Stimulated activated naive CD4-positive, alpha-beta T cell (primary cell): ENCODE results near the gene GDF15.
"Not testable (repeated sequence)": the region's sequence is repeated elsewhere in the genome, so short reads cannot be mapped to it uniquely, and the experiment has no call there.

Source experiments
- DNase-seq, 6 experiments: peaks; one replicate each; lab custom pipeline; 2025; lab: John Stamatoyannopoulos, UW

Gene GDF15, protein sequence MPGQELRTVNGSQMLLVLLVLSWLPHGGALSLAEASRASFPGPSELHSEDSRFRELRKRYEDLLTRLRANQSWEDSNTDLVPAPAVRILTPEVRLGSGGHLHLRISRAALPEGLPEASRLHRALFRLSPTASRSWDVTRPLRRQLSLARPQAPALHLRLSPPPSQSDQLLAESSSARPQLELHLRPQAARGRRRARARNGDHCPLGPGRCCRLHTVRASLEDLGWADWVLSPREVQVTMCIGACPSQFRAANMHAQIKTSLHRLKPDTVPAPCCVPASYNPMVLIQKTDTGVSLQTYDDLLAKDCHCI

DNA sequence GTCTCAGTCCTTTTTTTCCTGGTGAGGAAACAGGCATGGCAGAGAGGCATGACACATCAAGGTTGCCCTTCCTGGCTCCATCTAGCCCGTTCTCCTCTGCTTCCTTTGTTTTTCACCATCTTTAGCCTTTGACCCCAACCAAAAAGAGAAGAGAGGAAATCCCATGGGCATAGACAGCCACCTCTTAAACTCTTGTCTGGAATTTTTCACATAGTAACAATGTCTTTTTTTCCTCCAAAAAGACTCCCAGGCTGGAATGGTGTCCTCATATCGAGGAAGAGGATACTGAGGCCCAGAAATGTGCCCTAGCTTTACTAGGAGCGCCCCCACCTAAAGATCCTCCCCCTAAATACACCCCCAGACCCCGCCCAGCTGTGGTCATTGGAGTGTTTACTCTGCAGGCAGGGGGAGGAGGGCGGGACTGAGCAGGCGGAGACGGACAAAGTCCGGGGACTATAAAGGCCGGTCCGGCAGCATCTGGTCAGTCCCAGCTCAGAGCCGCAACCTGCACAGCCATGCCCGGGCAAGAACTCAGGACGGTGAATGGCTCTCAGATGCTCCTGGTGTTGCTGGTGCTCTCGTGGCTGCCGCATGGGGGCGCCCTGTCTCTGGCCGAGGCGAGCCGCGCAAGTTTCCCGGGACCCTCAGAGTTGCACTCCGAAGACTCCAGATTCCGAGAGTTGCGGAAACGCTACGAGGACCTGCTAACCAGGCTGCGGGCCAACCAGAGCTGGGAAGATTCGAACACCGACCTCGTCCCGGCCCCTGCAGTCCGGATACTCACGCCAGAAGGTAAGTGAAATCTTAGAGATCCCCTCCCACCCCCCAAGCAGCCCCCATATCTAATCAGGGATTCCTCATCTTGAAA is at the start of gene GDF15:
Gene GDF15 (plus strand): TSS at position 484 of the 868 bp plus-strand sequence. CDS start 32 bp downstream, at position 516.
- peak in 1 of 6 experiments; percentile 7 for DNase-seq

DNA sequence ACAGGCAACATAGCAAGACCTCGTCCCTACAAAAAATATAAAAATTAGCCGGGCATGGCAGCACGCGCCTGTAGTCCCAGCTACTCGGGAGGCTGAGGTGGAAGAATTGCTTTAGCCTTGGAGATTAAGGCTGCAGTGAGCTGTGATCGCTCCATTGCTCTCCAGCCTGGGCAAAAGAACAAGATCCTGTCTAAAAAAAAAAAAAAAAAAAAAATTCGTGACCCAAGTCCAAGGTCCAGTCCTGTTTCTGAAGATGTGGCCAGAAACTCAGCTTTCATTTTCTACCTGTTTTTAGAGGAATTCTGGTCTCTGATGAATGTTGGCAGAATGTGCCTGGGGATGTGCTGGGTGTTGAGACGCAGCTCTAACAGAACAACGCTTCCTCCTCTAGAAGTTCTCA is 47.4 kb upstream of the GDF15 start:
- DNase-seq = no peak

DNA sequence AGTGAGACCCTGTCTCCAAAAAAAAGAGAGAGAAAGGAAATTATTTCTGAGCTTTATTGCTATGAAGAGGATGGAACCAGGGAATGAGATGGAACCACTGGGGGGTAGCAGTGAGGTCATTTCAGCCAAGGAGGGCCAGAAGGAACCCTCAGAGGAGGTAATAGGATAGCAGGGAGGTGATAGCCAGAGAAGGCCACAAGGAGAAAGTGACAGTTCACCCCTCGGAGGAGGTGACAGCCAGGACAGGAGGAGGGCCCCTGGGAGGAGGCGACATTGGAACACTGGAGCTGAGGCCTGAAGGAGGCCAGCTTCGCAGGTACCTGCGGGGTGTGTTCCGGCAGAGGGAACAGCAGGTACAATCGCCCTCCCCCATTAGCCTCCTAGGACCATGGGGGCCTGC is 46.2 kb upstream of the GDF15 start:
- DNase-seq = no peak

DNA sequence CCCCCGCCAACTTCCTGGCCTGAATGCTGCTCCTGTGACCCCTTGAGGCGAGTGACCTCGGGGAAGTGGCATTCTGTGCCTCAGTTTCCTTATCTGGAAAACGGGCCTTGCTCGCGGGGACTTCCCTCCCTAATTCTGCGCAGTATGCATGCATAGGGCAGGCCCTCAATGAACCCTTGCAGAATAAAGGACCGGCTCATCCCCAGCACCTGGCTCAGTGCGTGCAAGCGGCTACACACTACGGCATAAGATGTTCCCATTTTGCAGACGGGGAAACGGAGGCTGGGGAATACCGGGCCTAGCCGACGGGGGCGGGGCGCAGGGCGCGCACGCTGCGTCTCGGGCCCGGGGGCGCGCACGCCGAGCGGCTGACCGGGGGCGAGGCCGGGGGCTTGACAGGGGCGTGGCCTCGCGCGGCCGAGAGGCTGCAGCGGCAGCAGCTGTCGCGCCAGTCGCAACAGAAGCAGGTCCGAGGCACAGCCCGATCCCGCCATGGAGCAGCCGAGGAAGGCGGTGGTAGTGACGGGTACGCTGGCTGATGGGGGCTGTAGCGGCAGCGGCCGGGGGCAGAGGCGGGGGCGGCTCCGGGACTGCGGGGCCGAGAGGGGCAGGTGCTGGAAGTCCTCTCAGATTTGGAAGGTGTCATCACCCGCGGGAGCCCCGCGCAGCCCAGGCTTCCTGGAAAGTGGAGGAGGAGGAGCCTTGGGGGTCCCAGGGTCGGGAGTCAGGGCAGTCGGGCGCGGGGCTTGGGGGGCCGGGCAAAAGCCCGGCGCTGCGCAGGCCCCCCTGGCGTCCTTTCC is 45.6 kb upstream of the GDF15 start, which contains the start of gene PGPEP1:
Gene PGPEP1 (plus strand): TSS at position 409 of the 800 bp plus-strand sequence. CDS start 84 bp downstream, at position 493.
- peak; percentile 18 to 59 (median 39) for DNase-seq

DNA sequence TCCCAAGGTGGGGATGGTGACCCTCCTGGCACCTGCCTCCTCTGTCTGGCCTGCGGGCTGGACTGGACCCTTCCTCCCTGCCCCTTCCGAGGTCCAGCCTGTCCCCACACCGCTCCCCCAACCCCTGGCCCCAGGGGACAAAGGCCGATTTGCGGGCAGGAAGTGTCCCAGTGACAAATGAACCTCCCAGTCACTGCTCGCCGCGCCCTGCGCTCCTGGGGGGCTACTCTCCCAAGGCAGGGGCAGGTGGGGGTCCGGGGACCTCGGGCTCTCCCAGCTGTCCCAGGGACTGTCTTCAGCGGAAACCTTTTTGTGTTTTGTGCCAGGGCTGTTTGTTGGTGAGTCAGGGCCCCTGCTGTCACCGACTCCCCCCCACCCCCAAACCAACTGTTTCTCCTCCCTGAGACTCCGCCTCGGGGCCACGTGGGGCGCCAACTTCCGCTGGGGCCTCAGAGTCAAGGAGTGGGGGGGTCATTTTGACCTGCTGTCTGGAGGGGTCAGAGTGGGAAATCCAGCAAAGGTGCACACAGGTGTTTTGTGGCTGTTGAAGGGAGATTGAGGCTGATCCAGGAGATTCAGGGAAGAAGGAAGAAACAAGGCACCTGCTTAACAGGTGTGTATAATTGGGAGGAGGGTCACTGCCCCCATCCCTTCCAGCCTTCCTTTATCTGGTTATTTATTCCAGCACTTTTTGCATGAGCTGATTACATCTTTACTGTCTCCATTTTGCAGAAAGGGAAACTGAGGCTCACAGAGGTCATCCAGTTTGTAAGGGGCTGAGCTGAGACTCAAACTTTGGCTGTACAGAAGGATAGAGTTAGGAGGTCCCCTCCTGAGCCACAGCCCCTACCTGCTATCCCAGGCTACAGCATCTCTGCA is 44.7 kb upstream of the GDF15 start:
- peak; percentile 29 to 58 (median 32) for DNase-seq

DNA sequence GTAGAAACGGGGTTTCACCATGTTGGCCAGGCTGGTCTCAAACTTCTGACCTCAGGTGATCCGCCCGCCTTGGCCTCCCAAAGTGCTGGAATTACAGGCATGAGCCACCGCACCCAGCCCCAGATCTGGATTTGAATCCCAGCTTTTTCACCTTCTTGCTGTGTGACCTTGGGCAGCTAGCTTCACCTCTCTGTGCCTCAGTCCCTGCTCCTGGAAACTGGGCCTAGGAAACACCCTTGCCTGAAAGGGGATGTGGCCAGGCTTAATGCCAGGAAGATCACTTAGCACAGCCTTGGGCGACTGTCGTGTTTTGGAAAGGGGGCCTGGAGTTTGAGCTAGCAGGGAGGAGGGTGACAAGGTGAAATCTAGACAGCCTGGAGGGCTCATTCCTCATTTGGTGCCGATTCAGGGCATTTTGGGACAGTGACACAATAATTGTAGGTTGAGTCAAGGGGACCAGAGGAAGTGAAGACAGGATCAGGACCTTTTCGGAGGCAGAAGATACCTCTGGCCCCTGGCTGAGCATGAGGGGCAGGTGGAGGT is 43.8 kb upstream of the GDF15 start:
- no peak for DNase-seq

DNA sequence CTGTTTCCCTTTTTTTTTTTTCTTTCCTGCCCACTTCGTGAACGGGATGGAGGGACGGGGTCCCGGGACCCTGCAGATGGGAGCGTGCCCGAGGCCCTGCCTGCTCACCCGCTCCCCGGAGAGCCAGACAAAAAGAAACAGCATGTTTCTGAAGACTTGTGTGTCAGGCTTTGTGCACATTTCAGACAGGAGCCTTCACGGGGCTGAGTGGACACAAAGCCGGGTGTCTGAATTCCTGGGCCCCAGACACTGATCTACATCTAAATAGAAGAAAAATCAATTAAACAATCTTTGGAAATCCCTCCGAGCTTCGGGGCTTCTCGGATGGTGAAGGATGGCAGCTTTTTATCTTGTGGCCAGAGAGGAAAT is 41.4 kb upstream of the GDF15 start:
- DNase-seq = no peak

DNA sequence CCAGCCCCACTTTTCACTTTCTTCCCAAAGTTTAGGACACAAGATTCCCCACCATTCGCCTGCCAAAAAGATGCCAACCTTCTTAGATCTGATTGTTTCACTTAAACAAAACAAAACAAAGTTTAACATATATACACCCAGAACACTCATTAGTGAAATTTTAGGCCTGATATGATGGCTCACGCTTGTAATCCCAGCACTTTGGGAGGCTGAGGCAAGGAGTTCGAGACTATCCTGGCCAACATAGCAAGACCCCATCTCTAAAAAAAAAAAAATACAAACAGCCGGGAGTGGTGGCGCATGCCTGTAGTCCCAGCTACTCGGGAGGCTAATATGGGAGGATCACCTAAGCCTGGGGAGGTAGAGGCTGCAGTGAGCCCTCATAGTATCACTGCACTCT is 40.7 kb upstream of the GDF15 start:
- no peak for DNase-seq

DNA sequence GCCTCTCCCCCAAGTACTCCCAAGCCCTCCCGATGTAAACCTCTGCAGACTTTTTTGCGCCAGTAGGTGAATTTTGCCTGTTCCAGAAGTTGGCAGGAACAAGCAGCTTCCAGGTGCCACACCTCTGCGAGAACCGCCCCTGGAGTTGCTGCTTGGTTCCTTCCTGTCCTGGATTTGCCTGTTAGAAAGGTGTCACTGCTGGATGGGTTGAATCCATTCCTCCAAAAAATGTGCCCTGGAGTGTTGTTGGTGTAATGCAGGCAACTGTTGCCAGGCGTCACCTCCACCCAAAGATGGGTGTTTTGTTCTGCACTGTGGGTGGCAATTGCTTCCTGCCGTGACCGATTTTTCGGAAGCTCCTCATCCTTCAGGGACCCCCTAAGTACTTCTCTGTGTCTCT is 39.9 kb upstream of the GDF15 start:
- no peak for DNase-seq

DNA sequence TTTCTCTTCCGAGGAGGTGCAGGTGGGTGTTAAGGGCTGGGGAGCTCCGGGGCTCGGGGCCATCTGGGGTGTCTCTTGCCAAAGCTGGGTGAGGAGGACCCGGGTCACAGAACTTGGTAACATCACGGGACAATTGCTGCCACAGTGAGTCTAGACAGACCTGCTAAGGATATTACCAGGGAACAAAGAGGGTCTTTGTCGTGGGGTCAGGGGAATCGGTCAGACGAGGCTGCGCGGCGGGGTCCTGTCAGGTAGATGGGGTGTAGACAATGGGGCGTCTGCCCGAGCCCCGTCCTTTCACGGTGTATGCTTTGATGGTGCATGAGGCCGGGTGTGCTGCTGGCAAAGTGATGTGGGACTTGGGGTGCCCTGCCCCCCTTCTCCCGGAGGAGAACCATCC is 37.8 kb upstream of the GDF15 start:
- DNase-seq = no peak

DNA sequence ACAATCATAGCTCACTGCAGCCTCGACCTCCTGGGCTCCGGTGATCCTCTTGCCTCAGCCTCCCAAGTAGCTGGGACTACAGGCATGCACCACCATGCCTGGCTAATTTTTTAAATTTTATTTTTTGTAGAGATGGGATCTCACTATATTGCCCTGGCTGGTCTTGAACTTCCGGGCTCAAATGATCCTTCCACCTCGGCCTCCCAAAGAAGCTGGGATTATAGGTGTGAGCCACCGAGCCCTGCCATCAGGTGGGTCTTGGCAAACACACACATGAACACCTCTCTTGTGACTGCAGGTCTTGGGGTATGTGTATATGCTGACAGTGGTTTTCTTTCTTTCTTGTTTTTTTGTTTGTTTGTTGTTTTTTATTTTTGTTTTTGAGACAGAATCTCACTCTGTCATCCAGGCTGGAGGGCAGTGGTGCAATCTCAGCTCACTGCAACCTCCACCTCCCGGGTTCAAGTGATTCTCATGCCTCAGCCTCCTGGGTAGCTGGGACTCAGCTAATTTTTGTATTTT is 37.1 kb upstream of the GDF15 start:
- DNase-seq = not testable (repeated sequence)

DNA sequence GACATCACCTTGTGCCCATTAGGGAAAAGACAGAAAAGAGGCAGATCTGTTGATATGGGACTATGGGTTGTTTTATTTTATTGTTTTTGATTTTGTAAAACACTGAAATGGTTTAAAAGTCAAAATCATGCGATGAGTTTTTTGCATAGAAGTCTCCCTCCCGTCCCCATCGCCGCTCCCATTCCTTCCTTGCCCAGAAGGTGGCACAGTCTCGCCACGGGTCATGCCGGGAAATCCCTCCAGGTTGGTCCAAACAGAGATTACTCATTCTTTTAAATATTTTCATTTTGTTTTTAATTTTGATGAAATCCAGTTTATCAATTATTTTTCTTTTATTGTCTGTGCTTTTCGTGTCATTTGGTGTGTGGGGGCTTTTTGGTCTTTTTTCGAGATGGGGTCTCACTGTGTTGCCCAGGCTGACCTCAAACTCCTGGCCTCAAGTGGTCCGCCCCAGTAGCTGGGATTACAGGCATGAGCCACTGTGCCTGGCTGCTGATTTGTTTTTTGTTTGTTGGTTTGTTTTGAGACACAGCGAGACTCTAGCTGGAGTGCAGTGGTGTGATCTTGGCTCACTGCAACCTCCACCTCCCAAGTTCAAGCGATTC is 36.3 kb upstream of the GDF15 start:
- no peak for DNase-seq

DNA sequence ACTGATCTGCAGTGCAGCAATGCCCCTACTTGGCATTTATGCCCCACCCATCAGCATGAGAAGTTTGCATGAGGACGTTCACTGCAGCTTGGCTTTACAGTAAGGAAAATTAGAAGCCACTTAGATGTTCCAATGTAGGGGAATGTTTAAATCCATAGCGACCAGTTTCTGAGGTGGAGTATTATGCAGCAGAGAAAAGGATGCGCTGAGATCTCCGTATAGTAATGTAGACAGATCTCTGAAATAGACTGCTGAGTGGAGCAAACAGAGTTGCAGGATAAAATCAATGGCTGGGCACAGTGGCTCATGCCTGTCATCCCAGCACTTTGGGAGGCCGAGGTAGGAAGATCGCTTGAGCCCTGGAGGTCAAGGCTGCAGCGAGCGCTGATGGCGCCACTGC is 35.5 kb upstream of the GDF15 start:
- no peak for DNase-seq

DNA sequence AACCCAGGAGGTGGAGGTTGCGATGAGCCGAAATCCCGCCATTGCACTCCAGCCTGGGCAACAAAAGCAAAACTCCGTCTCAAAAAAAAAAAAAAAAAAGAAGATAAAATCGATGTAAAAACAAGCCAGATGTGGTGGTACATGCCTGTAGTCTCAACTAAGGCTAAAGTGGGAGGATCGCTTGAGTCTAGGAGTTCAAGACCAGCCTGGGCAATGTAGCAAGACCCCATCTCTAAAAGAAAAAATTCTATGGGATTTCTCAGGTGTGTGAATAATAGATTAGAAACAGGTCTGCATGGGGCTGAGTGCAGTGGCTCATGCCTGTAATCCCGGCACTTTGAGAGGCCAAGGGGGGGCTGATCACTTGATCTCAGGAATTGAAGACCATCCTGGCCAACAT is 34.4 kb upstream of the GDF15 start:
- DNase-seq = no peak

DNA sequence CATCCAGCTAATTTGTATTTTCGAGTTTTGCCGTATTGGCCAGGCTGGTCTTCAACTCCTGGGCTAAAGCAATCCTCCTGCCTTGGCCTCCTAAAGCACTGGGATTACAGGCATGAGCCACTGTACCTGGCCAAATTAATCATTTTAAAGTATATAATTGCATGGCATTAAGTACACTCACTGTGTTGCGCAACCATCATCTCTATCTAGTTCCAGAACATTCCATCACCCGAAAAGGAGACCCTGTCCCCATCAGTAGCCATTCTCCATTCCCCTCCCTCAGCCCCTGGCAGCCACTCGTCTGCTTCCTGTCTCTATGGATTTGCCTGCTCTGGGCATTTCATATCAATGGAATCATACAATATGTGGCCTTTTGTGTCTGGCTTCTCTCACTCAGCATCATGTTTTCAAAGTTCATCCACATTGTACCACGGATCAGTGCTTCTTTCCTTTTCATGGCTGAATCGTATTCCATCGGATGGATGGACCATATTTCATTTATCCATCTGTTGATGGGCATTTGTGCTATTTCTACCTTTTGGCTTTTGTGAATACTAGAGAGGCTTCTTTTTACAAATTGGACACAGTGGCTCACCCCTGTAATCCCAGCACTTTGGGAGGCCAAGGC is 32.5 kb upstream of the GDF15 start:
- no peak for DNase-seq

DNA sequence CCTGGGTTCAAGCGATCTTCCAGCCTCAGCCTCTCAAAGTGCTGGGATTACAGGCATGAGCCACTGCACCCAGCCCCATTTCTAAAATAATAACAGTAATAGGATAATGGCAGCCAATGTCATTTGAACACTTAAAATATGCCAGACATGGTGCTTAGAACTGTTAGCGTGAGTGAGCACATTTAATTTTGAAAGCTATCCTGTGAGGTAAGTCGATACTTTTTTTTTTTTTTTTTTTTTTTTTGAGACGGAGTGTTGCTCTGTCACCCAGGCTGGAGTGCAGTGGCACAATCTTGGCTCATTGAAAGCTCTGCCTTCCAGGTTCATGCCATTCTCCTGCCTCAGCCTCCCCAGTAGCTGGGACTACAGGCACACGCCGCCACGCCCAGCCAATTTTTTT is 31.2 kb upstream of the GDF15 start:
- not testable (repeated sequence) for DNase-seq

DNA sequence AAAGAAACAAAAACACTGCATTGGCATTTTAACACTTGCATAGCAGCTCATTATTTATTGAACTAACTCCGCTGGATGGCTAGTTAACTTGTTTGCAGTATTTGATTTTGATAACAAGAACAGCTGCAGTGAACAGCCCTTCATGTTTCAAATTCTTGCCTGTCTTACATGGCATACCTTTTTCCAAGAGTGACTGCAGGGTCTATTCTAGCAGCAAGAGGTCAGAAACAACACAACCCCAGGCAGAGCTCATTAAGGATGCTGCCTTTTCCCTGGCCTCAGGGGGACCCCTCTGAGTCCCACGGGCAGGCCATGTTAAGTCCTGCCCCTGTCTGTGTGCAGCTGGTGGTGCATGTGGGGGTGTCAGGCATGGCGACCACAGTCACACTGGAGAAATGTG is 28.9 kb upstream of the GDF15 start:
- no peak for DNase-seq

DNA sequence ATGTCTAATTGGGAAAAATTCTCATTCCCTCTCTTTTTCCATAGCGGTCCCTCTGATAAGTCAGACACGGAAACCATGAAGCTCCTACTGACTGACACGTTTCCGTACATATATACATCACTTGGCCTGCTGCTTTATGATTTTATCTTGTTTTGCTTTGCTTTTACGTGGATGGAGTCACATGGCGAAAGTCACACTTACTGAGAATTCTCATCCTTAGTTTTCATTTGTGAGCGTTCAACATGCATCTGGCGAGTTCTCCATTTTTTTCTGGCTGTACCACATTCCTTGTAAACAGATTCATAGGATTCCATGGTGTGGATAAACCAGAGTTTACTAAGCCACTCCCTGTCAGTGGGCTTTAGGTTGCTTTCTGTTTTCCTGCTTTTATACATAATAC is 24.3 kb upstream of the GDF15 start:
- no peak for DNase-seq

DNA sequence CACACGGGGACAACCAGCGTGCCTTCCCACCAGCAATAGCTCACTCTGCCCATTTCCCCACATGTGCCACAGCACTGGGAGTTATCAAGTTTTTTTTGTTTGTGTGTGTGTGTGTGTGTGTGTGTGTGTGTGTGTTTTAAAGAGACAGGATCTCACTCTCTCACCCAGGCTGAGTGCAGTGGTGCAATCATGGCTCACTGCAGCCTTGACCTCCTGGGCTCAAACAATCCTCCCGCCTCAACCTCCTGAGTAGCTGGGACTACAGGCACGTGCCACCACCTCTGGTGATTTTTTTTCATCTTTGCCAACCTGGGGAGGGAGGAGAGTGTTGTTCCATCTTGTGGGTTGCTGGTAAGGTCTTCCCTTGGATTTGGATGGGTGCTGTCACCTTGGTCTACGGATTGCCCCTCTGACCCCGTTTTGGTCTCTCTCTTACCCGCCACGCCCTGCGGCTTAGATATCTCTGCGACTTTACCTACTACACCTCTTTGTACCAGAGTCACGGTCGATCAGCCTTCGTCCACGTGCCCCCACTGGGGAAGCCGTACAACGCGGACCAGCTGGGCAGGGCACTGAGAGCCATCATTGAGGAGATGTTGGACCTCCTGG is 22.9 kb upstream of the GDF15 start:
- no peak for DNase-seq

DNA sequence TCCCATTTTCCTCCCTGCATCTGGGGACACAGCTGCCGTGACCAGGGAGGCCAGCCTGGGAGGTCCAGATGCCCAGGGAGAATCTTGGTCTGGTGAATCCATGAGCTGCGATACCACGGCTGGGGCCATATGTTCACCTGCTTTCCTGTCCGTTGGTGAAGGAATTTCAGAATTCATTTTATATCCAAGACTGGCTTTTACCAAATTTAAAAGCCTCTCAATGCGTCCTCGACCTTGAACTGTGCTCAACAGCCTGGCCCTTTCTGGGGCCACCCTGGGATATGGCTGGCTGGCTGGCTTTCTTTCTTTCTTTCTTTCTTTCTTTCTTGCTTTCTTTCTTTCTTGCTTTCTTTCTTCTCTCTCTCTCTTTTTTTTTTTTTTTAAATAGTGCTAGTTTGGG is 22.2 kb upstream of the GDF15 start:
- no peak for DNase-seq
